ENCODE measurements around the gene STK39.

Gene STK39

DNA sequence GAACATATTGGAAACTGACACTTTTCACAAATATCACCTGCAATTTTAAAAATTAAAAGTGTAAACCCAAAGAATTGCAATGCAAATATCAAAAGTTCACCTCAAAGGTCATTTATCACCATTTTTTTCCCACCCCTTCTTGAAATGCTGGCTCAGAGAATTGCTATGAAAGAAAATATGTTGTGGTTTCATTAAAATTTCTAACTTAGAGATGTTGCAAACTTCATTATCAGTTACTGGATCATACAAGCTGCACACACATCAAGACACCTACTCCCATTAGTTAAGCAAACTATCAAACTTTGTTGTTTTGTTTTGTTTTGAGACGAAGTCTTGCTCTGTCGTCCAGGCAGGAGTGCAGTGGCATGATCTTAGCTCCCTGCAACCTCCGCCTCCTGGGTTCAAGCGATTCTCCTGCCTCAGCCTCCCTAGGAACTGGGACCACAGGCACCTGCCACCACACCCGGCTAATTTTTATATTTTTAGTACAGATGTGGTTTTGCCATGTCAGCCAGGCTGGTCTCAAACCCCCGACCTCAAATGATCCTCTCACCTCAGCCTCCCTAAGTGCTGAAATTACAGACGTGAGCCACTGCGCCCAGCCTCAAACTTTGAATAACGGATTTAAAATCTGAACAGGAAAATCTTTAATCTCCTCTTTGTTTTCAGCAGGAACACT is 37.0 kb downstream of the STK39 start:
- DNase-seq (ENCODE audit: low spot score) = no peak

DNA sequence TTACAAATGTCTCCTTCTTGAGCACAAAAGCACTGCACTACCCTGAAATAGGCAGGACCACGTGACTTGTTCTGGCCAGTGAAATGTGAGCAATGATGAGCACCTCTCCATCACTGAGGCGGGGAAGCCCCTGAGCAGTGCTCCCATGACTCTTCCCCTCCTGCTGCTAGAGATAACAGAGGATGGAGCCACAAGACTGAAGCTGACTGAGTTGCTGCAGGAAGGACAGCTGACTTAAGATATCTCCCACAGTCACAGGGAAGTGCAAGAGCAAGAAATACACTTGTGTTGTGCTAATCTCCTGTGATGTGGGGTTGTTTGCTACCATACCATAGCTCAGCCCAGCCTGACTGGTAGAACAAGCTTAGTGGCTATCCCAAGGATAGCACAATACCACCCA is 38.7 kb downstream of the STK39 start:
- DNase-seq (ENCODE audit: low spot score) = no peak

DNA sequence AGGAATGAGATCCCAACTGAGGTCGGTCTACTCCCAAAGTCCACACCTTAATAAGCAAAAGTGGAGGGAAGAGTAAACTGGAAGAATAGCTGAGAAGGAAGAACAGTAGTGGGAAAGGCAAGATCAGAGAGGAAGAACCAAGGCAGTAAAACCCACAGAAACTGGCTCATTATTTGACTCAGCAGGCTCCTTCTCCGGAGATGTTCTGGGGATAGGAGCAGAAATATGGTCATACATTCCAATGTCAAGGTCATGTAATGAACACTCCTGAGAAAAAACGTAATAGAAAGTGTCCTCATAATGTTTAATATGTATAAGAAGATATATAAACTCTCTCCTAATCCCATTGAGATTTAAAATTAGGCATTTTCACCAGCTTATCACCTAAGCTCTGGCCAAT is 39.5 kb downstream of the STK39 start:
- DNase-seq (ENCODE audit: low spot score) = no peak

DNA sequence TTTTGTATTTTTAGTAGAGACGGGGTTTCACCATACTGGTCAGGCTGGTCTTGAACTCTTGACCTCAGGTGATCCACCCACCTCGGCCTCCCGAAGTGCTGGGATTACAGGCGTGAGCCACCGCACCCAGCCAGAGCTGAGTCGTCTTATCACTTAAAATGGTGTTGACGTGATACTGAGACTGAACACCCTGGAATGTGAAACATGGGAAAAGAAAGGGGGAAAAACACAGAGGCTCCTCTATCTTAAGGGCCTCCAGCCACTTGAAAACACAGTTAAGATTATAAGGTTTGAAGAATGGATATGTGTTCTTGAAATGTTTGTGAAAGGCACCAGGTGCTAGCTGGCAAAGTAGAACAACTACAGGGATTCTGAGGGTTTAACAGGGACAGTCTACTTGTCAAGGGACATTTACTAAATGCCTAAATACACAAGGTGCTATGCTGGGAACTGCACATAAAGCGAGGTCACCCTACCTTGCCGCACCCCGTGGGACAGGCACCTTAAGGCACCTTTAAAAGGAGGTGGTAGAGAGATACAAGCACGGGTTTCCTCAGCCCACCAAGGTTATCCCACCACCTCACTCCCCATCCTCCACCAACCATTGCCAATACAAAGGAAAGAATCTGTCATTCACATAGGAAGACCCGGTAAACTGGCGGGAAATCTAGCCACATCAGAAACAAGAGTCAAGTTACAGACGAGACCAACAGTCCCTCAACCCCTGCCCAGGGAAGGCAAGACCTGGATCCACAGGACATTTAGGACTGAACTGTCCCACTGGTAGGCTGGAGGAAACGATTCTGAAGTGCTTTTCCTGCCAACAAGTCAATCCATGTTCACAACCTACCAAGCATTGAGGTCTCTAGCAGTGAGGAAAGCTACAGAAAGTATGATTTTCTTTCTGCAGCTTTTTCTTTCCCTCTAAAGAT is 43.4 kb downstream of the STK39 start:
- DNase-seq (ENCODE audit: low spot score) = no peak

DNA sequence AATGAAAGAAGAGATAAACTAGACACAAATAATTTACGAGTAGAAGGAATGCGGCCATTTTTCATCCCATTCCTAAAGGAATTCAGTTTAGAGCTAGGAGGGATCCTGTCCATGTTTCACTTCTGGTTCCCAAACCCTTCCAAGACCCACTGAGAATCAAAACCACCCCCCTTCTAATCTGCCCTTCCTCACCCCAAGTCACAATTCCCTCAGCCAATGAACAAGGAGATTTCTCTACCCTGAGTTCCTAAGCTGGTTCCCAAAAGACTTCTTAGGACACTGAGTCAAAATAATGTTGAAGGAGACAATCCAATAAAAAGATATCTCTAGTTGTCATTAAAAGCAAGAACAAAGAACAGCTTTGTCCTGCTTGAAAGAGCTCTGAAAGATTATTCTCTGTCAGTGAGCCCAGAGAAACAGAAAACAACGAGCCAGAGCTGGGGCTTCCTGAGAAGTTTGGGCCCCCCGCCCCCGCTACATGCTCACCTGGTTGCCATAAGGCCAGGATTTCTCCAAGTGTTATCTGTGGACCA is 45.7 kb downstream of the STK39 start:
- DNase-seq (ENCODE audit: low spot score) = no peak

DNA sequence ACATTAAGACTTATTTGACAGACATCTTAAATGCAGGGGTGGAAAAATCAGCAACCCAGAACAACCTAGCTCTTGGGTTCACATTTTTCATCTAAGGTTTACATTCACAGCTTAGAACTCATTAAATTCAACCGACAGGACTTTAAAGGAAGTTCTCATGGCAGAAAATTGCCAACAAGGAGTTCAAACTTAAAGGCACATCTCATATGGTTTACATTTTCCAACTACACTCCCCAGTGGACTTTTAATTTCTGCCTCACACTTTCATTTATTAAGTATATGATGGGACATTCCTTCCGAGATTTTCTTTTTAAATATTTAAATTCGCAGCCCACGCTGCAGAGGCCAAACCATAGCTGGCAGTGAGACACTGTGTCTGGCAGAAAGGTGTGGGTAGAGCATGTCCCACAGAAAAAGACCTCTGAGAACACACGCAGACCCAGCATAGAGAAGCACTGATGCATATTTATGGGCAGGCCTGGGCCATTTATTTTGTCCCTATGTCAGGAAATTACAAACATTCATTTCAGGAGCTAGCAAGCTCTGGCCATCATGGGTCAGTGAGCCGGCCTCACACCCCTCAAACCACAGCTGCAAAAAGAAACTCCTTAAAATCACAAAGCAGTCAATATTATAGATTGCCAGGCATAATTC is 46.3 kb downstream of the STK39 start:
- DNase-seq (ENCODE audit: low spot score) = no peak

DNA sequence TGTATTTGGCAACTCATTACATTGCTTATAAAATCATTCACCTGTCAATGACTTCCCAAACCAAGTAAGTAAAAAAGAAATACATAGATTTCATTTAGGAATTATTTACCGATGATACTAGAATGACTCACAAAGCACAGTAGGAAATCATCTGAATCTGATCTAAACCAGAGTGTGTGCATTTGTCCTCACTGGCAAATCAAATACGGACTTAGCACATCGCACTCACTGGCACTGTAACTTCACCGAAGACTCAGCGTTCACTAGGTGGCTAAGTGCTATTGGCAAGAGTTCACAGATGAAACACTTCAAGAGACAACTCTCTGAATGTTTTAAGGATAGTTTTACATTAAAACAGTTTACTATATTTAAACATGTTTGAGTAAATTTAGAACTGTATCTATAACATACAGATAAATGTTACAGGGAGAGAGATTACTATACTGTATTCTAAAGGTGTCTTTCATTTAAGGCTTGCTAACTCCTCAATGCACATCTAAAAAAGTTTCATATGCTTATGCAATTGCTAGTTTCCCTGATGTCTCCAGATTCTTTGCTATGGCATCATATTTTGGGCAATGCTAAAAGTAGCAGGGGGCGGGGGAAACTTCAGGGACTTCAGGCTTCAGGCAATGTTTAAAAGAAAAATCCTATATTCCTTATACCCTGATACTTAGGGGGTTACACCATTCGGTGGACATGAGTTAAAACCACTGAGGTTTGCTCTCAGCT is 48.8 kb downstream of the STK39 start:
- DNase-seq (ENCODE audit: low spot score) = no peak

DNA sequence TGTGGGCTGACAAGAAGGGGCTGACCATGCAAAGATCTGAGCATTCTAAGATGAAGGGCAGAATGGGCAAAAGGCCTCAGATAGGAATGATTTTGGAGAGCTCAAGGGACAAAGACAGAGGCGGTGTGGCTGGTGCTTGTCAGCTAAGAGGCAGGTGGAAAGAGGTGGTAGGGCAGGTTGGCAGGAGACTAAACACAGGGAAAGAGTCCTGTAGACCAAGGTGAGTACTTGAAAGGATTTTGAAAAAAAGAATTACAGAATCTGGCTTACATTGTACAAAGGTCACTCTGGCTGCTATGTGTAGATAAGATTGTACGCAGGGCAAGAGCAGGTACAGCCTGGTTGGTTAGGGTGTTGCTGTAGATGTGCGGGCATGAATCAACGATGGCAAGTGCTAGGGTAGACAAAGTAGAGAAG is 50.6 kb downstream of the STK39 start:
- no peak for DNase-seq (ENCODE audit: low spot score)

GRCh38 chr2:168194784-168195522 is 52.4 kb downstream of the STK39 start:
- no peak for DNase-seq (ENCODE audit: low spot score)

DNA sequence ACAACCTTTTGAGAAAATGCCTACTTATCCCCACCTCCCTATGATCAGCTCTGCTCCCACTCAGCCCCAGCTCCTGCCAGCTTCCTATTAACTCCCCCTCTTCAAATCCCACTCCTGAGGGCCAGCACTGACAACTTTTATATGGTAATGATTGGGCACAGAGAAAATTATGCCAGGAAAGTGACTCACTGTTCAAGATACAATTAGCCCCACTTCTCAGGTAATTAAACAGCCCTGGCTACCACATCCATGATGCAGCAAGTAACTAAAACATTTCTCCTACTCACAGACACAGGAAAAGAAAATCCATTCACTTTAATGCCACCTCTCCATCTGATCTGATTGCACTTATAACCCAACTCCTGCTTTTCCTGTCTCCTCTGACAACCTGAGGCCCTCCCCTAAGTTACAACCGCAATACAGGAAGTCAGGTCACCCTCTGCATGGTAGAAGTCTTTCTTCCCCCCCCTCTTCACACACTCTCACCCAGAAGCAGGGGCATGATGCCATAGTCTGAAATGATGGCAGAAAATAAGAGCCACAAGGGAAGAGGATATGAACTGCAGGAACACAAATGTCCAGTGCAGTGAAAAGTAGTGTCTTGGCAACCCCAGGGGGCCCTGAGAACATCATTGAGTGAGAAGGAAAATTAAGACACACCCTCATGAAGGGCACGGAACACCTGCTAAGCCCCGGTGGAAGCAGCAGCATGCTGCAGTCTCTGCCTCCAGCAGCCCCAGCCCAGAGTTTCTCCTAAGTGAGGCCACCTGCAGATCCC is 54.4 kb downstream of the STK39 start:
- no peak for DNase-seq (ENCODE audit: low spot score)

DNA sequence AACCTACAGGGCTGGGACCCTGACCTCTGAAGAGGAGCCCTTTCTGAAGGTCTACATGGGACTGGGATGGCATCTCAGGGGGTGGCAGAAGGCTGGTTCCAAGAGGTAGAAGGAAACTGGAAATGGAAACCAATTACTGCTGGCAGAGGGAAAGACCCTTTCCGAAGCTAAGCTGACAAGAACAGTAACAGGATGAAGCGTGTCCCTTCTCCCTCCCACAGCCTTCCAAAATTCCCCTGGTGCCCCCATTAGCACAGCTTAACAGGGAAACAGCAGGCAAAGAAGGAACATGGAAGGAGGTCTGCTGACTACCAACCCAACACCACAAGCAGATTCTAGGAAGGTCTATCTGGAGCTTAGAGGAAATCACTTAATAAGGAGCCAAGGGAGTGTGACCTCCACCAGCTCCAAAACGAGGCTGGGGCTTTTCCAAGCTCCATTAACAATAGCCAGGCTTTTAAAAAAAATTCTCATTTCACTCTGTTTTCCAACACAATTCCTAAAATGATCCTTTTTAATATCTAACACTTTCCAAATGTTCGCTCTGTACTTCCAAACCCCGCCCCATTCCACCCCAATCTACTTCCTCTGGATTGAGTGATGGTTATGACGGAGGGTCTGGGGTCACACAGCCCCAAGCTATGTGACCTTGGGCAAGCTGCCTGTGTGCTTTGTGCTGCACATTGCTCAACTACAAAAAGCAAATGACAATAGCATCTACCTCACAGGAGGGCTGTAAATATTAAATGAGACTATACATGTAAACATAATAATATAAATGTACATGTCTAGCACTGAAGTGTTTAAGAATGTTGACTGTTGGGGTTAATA is 55.2 kb downstream of the STK39 start:
- DNase-seq (ENCODE audit: low spot score) = no peak

DNA sequence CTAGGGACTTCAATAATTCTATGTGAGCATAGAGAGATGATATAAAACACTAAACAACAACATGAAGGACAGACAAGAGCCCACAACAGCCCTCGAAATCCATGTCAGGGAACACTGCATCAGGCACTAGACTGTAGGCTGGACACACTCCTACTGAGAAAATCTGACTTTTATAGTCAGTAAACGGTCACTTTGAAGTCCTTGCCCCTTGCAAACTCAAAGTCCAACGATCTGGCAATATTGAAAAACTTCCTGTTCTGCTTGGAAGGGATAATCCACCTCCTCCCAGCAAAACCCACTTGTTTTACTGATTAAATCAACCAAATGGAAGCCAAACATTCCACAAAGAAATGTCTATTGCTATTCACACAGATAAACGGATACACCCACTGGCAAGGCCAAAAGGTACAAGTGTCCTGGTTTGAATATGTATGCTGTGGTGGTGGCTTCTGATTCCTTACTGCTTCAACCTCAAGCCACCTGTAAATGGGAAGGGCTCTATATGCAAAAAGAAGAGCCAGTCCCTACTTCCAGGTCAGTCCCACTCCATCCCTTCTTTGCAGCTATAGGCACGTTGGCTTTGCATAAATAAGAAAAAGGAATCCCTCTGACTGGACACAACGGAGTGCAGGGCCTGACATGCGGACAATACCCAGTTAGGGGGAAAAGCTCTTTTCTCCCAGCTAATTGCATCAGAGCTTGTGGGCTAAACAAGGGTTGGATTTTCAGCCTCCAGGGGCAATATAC is 56.6 kb downstream of the STK39 start:
- no peak for DNase-seq (ENCODE audit: low spot score)

- DNase-seq (ENCODE audit: low spot score) = no peak
These were observed 57.4 kb downstream of the STK39 start for GRCh38 chr2:168189835-168190569.

DNA sequence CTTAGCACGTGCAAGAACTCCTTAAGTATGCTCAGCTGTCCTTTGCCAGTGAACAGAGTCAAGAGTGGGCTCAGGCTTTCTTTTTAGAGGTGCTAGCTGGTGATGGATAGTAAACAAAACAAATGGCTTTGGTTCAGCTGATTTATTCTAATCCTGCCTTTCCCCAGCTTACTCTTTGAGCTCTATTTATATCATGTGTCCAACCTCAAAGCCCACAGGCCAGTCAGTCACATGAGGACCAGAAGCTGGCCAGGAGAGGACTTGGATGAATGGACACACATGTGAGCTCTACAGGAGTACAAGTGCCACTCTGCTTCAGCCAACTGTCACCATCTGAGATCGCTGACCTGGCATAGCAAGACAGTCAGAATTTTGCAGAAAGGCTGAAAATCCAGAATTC is 59.4 kb downstream of the STK39 start:
- no peak for DNase-seq (ENCODE audit: low spot score)

DNA sequence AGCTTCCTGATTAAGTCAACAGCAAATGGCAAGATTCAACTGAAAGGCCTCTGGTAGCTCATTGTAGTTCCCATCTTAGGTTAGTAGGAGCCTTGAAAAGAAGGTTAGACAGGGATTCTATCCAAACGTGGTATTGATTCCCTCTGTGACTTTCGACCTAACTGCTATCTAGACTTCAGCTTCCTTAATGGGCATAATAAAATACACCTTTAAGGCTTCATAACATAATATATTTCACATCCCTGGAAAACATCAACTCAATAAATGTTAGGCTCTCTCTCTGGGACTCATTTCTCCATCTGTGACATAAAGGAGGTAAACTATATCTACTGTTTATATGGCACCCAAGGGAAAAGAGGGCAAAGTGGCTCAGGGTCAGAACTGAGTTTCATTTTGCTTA is 60.9 kb downstream of the STK39 start:
- no peak for DNase-seq (ENCODE audit: low spot score)

- no peak for DNase-seq (ENCODE audit: low spot score)
These were observed 61.7 kb downstream of the STK39 start for GRCh38 chr2:168185583-168186274.
